HG02885 (cell line): Measurements from ENCODE around the gene CEPT1.

Source experiments
- ATAC-seq: cut with Tn5 transposase; IDR thresholded peaks from one replicate; pipeline ENCODE4 v1.9.1; 2021; ENCODE audit warnings: mild to moderate bottlenecking; ENCODE audit not compliant: unreplicated experiment, poor library complexity

CEPT1 gene

DNA sequence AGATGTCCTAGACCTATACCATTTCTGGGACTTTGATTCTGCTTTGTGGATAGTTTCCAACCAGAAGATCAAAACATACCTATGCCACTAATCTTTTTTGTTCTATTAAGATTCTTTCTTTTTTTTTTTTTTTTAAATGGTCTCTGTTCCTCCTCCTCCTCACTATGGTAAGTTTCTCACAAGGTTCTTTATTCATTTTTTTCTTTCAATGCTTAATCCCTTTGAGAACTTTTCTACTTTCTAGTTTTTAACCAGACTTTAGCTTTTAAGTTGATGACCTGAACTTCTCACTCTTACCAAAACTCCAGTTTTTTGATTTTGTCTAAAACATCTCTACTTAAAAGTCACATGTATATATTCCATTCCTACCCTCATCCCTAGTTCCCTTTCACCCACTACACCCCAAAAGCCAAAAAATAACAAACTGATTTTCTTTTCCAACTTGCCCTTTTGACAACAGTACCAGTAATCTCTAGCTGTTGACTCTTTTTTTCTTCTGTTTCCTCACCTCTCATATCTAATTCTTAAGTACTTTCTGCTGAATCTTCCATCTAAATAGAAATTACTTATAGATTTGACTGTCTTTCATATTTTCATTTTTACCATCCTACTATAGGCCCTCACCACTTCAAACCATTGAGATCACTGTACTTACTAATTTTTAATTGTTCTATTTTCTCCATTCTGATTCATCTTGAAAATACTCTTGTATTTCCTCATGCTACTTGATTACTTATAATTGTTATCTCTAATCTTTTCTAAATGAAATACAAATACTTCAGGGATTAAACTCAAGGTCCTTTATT lies 6.1 kb downstream of the CEPT1 start:
- no peak for ATAC-seq

DNA sequence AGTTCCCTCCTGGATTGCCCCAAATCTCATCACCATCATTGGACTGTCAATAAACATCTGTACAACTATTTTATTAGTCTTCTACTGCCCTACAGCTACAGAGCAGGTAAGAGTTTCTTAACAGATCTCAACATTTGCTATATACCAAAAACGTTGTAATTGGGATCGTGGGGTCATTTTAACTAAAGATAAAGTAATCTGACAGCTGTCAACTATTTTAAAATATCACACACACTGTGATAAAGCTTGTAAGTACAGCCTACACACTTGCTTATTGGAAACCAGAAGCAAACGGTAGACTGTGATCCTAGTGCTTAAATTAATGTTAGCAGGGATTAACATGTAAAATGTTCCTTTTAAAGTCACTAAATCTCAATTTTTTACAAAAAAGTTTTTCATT lies 7.9 kb downstream of the CEPT1 start:
- no peak for ATAC-seq

DNA sequence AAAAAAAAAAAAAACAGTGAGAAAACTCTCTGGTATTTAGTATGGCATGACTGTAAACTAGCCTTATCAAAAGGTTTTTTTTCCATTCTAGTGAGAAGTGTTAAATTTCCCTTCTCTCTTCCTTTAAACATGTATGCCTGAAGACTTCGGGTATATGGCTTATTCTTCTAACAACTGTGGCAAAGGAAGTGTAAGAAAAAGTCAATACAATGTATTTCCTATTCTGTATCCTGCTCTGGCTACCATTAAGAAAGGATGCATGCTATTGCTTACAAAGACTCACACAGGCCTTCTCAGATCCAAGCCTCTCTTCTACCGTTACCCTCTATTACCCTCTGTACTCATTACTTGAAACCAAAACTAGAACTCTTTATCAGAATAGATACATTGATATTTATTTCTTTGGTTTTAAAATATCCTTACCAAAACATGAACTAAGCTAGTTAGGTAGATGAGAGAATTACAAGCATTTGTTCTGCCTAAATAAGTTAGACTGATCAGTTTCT lies 8.4 kb downstream of the CEPT1 start:
- peak; percentile 51 for ATAC-seq

DNA sequence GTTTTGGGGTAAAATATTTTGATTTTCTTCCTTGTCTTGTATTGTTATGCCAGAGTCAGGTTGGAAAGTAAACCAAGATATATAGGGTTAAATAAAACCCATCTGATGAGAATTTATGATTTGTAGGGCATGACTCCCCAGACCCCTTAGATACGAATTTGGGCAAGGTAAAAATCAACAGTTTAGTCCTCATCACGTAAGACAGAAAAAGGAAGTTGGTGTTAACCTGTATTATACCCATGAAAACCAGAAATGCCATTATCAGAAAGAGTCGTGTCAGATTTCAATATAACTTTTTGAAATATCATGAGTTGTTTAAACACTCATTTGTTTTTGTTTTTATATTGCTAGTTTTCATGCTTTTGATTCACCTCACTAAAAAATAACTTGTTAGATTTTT lies 11.8 kb downstream of the CEPT1 start:
- ATAC-seq: no peak

DNA sequence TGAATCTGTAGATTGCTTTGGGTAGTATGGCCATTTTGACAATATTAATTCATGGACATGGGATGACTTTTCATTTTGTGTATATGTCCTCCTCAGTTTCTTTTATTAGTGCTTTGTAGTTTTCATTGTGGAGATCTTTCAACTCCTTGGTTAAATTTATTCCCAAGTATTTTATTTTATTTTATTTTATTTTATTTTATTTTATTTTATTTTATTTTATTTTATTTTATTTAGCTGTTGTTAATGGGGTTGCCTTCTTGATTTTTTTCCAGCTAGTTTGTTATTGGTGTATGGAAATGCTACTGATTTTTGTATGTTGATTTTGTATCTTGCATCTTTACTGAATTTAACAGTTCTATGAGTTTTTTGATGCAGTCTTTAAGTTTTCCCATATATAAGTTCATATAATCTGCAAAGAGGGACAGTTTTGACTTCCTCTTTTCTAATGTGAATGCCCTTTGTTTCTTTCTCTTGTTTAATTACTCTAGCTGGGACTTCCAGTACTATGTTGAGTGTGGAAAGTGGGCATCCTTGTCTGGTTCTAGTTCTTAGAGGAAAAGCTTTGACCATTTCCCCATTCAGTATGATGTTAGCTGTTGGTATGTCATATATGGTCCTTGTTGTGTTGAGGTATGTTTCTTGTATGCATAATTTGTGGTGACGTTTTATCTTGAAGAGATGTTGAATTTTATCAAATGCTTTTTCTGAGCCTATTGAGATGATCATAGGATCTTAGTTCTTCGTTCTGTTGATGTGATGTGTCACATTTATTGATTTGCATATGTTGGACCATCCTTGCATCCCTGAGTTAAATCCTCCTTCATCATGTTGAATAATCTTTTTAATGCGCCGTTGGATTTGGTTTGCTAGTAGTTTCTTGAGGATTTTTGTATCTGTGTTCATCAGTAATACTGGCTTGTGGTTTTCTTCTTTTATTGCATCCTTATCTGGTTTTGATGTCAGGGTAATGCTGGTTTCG lies 14.3 kb downstream of the CEPT1 start:
- no peak for ATAC-seq

DNA sequence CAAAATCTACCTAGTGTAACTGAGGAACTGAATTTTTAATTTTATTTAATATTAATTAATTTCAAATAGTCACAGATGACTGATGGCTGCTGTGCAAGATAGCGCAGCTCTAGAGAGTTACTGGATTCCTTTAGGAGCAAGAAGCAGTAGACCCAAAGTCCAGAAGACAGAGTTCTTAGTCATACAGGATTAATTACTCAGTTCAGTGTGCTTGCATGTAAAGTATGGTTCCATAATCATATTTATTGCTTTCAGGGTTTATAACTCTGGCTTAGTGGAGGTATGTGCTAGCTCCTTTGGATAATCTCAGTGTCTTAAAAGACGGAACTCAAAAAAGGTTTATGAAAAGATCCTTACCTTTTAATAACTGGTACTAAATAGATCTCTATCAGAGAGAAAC lies 17.4 kb downstream of the CEPT1 start:
- ATAC-seq: no peak

DNA sequence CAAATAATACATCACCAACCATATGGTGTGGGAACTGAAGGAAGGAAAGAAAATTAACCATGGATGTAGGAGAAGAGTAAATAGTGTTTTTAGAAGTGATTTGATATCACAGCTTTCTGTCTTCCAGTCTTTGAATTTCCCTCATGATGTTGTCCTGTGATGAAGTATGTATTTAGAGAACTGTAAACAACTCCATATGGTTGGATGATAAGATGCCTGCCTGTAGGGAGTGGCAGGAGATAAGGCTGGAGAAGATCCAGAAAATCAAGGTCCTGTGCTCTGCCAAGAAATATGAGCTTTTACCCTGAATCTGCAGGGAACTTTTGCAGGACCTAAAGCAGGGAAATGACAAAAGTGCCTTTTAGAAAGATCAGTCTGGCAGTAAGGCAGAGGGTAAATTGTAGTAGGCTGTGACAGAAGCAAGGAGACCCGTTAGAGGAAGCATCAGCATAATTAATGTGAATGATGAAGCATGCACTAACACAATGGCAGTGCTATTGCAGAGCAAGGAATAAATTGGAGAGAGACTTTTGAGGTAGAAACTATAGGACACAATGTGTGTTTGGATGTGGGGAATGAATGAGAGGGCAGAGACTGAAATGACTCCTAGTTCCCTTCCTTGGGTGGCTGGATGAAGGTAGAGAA lies 21.9 kb downstream of the CEPT1 start:
- ATAC-seq: no peak

DNA sequence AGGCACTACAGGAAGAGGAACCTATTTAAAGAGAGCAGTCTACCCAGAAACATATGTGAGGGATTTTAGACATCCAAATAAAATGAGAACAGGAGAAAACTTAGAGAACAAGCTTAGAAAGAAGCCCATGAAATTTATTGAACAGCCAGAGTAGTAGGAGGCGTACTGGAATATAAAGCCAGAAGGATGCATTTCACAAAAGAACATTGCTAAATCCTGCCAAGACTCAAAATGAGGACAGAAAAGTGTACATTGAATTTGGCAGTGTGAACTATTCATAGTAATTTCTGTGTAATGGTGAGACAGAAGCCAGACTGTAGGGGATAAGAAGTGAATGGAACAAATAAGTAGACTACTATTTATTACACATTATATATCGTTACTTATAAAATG lies 22.5 kb downstream of the CEPT1 start:
- ATAC-seq: no peak

DNA sequence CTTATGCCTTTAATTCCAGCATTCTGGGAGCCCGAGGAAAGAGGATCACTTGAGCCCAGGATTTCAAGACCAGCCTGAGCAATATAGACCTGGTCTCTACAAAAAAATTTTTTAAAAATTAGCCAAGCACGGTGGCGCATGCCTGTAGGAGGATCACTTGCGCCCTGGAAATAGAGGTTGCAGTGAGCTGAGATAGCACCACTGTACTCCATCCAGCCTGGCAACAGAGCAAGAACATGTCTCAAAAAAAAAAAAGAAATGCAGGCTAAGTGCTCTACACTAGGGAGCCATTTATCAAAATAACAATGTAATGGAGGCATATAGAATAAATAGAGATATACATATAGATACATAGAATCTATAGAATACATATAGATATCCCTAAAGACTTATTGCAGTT lies 23.3 kb downstream of the CEPT1 start:
- no peak for ATAC-seq

DNA sequence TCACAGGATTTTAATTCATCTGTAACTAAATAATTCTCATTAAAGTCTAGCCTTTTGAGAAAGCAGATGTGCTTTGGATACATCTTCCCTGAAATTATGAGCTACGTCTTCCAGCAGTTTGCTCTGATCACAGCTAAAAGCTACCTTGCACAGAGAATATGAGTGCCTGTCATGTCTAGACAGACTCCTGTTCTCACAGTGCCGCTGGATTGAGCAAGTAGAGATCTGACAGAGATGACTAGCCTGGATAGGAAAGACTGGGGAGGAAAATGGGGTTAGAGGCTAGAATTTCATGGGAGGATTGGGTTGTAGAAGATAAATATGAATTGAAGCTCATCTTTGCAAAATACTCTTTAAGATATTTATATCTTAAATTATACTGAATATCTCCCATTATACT lies 24.1 kb downstream of the CEPT1 start:
- no peak for ATAC-seq

DNA sequence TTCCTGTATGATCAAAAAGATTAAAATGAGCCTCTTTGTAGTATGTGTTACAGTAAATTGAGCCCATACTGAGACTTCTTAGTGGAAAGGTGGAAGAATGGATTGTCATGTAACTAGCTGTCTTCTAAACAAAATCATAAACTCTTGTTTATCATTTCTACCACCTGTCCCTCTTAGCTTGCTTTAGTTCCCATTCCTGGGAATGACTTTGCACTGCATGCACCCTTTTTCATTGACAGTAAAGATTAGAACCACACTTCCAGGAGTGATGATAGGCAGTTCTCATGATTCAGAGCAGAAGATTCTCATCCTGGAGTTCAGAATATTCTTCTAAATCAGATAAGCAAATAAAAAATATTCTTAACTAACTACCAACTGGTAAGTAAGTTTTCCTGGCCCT lies 32.4 kb downstream of the CEPT1 start:
- no peak for ATAC-seq

DNA sequence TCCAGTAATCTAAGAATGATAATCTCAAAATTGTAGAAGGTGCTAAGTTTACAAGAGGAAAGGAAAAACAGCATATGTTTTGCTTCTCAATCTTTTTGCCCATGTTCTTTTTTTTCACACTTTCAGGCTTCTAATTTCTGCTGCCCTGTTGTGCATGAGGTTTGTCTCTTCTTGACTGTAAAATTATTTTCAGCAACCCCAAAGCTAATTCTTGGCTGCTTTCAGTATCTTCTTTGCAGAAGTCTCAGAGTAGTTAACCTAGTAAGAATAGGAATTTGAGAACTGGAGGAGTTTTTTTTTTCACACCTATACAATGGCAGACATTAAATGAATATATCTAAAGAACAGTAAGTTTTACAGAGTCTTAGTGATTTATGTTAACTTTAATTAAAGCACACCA lies 34.0 kb downstream of the CEPT1 start:
- ATAC-seq: no peak

DNA sequence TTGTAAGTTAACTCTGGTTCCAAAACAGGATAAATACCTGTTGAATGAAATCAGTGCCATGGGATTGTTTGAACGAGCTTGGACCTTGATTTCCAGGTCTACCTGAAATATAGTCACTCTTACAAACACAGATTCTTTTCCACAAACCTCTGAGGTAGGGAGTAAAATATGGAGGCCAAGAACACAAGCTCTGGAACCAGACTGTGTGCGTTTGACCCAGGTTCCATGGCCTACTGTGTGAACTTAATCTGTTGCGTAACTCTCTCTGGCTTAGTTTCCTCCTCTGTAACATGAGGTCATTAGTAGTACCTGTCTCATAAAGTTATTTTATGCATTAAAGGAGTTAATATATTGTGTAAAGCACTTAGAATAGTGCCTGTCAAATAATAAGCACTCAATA lies 35.3 kb downstream of the CEPT1 start:
- no peak for ATAC-seq

DNA sequence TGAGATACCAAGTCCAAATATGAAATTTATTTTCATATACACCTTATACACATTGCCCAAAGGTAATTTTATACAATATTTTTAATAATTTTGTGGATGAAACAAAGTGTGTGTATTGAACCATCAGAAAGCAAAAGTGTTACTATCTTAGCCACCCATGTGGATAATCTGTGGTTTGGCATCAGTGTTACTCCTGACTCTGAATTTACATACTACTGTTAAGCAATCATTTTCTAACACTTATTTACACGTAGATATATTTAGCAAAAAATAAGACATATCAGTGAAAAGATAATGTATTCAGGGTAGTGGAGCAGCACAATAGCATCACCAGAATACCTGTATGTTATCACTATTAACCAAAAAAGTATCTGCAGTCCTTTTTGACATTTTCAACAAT lies 36.7 kb downstream of the CEPT1 start:
- no peak for ATAC-seq

DNA sequence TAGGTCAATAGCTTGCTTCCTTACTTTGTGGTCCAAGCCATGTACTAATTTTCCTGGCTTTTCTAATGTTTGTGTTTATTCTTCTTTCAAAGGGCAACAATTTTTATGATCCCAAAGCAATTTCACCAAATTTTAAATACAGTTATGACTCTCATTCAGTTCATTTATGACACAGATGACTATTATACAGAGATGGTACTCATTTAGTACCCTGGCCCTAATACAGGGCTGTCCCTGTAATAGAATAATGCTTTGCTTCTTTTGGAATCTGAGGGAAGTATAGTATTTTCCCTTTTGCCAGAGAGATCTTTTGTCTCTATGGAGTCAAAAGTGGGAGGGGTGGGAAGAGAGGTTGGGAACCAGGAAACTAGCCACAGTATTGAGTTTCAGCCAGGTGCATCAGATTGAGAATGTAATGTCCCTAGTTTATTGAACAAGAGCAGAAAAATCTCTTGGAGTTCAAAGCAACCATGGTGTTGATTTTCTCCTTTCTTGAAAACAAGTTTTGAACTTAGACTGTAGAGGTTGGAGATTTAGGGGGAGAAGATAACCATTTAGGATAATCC lies 40.0 kb downstream of the CEPT1 start:
- no peak for ATAC-seq

DNA sequence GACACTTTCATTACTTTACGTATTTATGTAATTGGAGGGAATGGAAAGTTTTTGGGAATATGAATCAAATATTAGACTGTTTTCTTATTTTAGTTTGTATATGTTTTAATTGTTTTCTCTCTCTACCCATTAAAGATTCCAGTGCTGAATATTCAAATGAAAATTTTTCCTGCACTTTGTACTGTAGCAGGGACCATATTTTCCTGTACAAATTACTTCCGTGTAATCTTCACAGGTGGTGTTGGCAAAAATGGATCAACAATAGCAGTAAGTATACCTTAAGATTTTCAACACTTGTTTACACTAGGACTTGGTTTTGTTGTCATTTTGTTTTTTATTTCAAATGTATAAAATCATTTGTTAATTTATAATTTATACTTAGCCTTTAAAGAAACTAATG lies 42.0 kb downstream of the CEPT1 start:
- ATAC-seq: no peak

DNA sequence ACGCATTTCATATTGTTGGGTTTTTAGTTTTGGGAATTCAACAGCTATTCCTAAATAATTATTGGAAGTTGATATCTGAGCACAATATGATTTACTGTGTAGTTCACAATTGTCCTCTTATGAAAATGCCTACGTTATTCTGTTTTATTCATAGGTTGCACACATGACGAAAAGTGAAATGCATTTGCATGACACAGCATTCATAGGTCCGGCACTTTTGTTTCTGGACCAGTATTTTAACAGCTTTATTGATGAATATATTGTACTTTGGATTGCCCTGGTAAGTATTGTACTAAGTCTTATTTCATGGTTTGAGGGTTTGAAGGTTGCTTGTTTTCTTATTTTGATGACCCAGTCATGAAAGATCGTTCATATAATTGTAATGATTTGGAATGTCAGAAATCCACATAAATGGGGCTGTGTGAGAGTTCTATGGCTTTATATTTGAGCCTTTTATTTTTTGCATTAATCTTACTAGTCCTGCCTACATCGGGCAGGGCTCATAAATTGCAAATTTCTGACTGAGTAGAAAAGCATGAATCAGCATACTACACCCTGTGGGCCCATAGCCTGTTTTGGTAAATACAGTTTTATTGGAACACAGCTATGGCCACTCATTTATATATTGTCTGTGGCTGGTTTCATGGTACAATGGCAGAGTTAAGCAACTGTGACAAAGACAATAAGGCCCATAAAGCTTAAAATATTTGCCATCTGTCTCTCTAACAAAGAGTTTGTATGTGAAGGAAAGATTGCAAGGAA lies 43.5 kb downstream of the CEPT1 start:
- ATAC-seq: no peak

DNA sequence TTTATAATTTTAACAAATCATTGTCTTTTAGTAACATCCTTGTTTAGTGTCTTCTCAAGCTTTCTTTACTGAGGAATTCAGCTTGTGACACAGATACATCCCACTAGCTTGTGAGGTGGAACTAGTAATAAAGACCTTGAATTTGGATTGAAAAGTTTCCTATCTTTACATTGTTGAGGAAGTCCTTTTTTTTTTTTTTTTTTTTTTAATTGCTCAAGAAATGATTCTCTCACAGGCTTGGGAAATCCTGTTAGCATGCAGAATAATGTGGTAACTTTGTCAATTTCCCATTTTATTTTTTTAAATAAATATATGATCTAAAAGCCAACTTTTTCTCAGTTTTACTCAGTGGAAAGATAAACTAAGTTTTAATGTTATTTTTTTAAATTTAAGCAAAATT lies 44.6 kb downstream of the CEPT1 start:
- ATAC-seq: no peak

DNA sequence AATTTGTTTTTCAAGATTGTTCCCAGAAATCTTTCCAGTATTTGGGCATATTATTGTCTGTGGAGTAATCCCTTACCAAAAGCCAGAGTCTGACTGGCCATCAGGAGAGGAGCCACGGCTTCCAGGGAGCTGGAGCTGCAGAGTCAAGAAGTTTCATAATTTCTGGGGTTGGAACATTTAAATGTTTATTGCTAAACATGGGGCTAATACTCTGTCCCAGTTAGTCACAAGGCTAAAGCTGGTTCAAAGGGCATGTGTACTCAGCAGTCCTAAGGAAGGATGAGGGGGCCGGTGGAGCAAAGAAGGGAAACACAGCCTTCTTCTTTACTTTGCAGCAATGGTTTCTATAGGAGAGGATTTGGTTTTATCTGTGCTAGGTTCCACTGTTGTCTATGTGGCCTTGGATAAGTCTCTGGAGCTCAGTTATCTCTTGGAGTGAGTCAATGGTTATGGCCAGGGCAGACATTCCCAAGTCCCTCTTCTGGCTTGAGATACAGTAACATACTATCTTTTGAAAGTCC lies 51.0 kb downstream of the CEPT1 start:
- ATAC-seq: no peak

DNA sequence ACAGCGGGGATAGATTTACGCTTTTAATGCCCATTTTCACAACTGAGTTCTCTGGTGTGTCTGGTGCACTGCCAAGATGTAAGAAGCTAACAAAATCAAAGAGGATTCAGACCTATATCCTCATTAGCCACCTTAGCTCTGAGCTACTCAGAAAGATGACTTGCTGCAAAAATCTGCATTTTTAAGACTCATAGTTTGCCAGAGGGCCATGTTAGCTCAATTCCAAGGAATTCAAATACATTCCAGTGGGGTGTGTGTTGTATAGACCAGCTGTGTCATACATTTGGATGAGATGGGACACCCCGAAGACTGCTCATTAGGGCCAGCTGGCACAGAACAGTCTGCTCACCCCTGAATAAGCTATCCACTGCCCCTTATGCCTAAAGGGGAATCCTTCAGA lies 51.5 kb downstream of the CEPT1 start:
- no peak for ATAC-seq
